K562 (cell line): Measurements from ENCODE around the gene NEMF. TPM values are rescaled to one million over a fixed set of nuclear protein-coding genes. Genes with fewer than 3 reads are reported as not detected.
A peak's percentile ranks its signal among the peaks of the same experiment; 100 is the strongest.
"Not testable (repeated sequence)": the region's sequence is repeated elsewhere in the genome, so short reads cannot be mapped to it uniquely, and the experiment has no call there.

Experiments used
- ATAC-seq: fragments of 200-7000 bp; cut with Tn5 transposase; 3 replicates; pipeline ENCODE4 v1.9.1; 2020; ENCODE audit warnings: moderate library complexity
- BruUV-seq: library from RNA; stranded (reverse); fragments of 400-500 nt; replicated peaks from 2 replicates; lab custom pipeline; 2021; lab: Mats Ljungman, UMichigan
- CTCF ChIA-PET: fragments of 300-600 bp; formaldehyde crosslinking; extraction: SDS; loops from one replicate; lab custom pipeline; 2021; ENCODE audit warnings: low intra/inter-chr PET ratio; lab: Yijun Ruan, JAX
- POLR2A ChIA-PET: fragments of 300-600, 350-650 bp; sonication (Branson Sonifier 250); formaldehyde crosslinking; extraction: SDS; loops from one replicate; lab custom pipeline; 2021; ENCODE audit warnings: antibody characterized with exemption, inconsistent platforms; lab: Yijun Ruan, JAX
- DNase-seq, 4 experiments: peaks; one replicate each; pipeline versions ENCODE4 v3.0.0 to v3.0.0-alpha.2; 2011 to 2018; ENCODE audit warnings: low spot score in 3 of 4, mixed read lengths in 3 of 4; ENCODE audit errors: extremely low read depth in 1 of 4
- FAIRE-seq: peaks from 2 replicates; lab custom pipeline; 2011; peaks lifted over from hg19 to GRCh38; lab: Jason Lieb, UNC
- H2AFZ ChIP-seq: 2 replicates; pipeline ENCODE4 v1.6.0; 2011; ENCODE audit warnings: low read depth, low read length, control low read depth, inconsistent platforms
- H3K27ac ChIP-seq: fragments of 200-600 bp; 3 replicates; pipeline ENCODE4 v1.8.0; 2011; ENCODE audit warnings: low read depth, mild to moderate bottlenecking, control low read depth, inconsistent platforms, low read length, moderate library complexity, mixed read lengths; ENCODE audit errors: extremely low read depth
- H3K27me3 ChIP-seq, 2 experiments: fragments of 300-600 bp in 1 of 2; 2 replicates in 1 of 2; 3 replicates in 1 of 2; pipeline versions ENCODE4 v1.6.0 to v1.8.0; 2011; ENCODE audit warnings: inconsistent platforms in 2 of 2, low read length in 2 of 2, mild to moderate bottlenecking in 1 of 2, mixed read lengths in 1 of 2, moderate library complexity in 1 of 2; ENCODE audit not compliant: control insufficient read depth in 2 of 2, insufficient read depth in 2 of 2
- H3K36me3 ChIP-seq: fragments of 300-600 bp; 3 replicates; pipeline ENCODE4 v1.8.0; 2011; ENCODE audit warnings: mild to moderate bottlenecking, low read length, inconsistent platforms; ENCODE audit not compliant: control insufficient read depth, insufficient read depth
- H3K4me1 ChIP-seq, 2 experiments: fragments of 200-600 bp in 1 of 2; replicated peaks in 1 of 2; 2 replicates in 1 of 2; 3 replicates in 1 of 2; pipeline versions ENCODE4 v1.5.1 to v1.8.0; 2011; ENCODE audit warnings: inconsistent platforms in 2 of 2, low read length in 2 of 2, mild to moderate bottlenecking in 1 of 2, mixed read lengths in 1 of 2, moderate library complexity in 1 of 2; ENCODE audit not compliant: control insufficient read depth in 2 of 2, insufficient read depth in 2 of 2
- H3K4me2 ChIP-seq: 2 replicates; pipeline ENCODE4 v1.6.1; 2011; ENCODE audit warnings: low read length, control low read depth, inconsistent platforms, mixed read lengths; ENCODE audit not compliant: insufficient read depth
- H3K4me3 ChIP-seq: fragments of 200-600 bp; sonication (generic), shearing (Covaris generic); 2 replicates; pipeline ENCODE4 v1.5.1; 2016; ENCODE audit warnings: control low read depth, inconsistent platforms
- H3K79me2 ChIP-seq: fragments of 200-600 bp; 3 replicates; pipeline ENCODE4 v1.8.0; 2011; ENCODE audit warnings: low read length, inconsistent platforms; ENCODE audit not compliant: control insufficient read depth, insufficient read depth
- H3K9ac ChIP-seq, 2 experiments: 2 replicates each; pipeline versions ENCODE4 v1.6.0 to v1.6.1; 2011; ENCODE audit warnings: low read depth in 2 of 2, low read length in 2 of 2, control low read depth in 1 of 2, inconsistent platforms in 1 of 2, mild to moderate bottlenecking in 1 of 2, mixed read lengths in 1 of 2; ENCODE audit not compliant: insufficient read depth in 1 of 2
- H3K9me1 ChIP-seq: one replicate; pipeline ENCODE4 v1.6.0; 2011; ENCODE audit warnings: inconsistent platforms, mild to moderate bottlenecking, low read length, moderate library complexity; ENCODE audit not compliant: control insufficient read depth, insufficient read depth
- H3K9me3 ChIP-seq: replicated peaks from 2 replicates; pipeline ENCODE4 v1.5.1; 2011; ENCODE audit warnings: low read depth, low read length, inconsistent platforms; ENCODE audit not compliant: control insufficient read depth, insufficient read depth
- H4K20me1 ChIP-seq: replicated peaks from 2 replicates; pipeline ENCODE4 v1.6.1; 2011; ENCODE audit warnings: low read length, inconsistent platforms, mixed read lengths; ENCODE audit not compliant: control insufficient read depth, insufficient read depth
- POLR2G ChIP-seq: fragments of 200-400 bp; formaldehyde crosslinking; IDR thresholded peaks from 2 replicates; pipeline ENCODE4 v1.6.1; 2017; ENCODE audit warnings: low read depth, mild to moderate bottlenecking, antibody characterized with exemption, low read length, moderate library complexity
- SREBF1 ChIP-seq: fragments of 150-350 bp; IDR thresholded peaks from 2 replicates; pipeline ENCODE4 v1.6.1; 2014; ENCODE audit warnings: antibody characterized with exemption, low read depth, low read length, borderline replicate concordance
- ZNF644 ChIP-seq: fragments of 200-800 bp; sonication (Bioruptor generic); IDR thresholded peaks from 2 replicates; pipeline ENCODE4 v1.6.1; 2016; ENCODE audit warnings: low read depth, missing genetic modification characterization, missing compliant biosample characterization
- WGBS: fragments of 100-300 bp; shearing (Covaris generic); methylation state at CpG from one replicate; pipeline ENCODE4 v1.1.6; 2016; ENCODE audit warnings: low coverage, mixed read lengths; ENCODE audit not compliant: insufficient coverage; ENCODE audit errors: missing lambda C conversion rate; 5-methylcytosine and 5-hydroxymethylcytosine counted together
- in situ Hi-C: fragments of 300-500 bp; cut with MboI; formaldehyde crosslinking; loops from 4 replicates; pipeline ENCODE4 v1.15.0; 2018; ENCODE audit warnings: inconsistent platforms, mixed read lengths
- intact Hi-C: fragments of 100-400 bp; cut with micrococcal nuclease; formaldehyde crosslinking; loops from 2 replicates; pipeline ENCODE4 v1.14.2; 2022
- polyA plus RNA-seq, 8 experiments: library from polyadenylated mRNA; depleted of rRNA in 4 of 8; stranded (reverse) in 5 of 8; unstranded in 3 of 8; fragments of >200 nt; fragmentation: Nextera tagmentation in 2 of 8; fragmentation: Illumina TruSeq in 1 of 8; extraction: Ambion mirVana in 2 of 8; extraction: Trizol in 1 of 8; gene quantifications; 2 replicates each; pipeline versions ENCODE4 v1.2.1 to v1.2.3, GENCODE V29; 2011 to 2014; ENCODE audit warnings: inconsistent platforms in 1 of 8, missing spikeins in 1 of 8
- total RNA-seq, 7 experiments: library from RNA; depleted of rRNA in 6 of 7; stranded (reverse); fragments of >200 nt in 6 of 7; fragmentation: Illumina TruSeq in 2 of 7; extraction: Trizol in 2 of 7; gene quantifications; 2 replicates each; pipeline versions ENCODE4 v1.2.1 to v1.2.3, GENCODE V29; 2011 to 2021; ENCODE audit warnings: low replicate concordance in 1 of 7

Gene NEMF
- total and polyA plus RNA-seq, 9 of the 15 experiments (the other 6 are each of a cell fraction or from before 2014, with no cell fraction given) = 38.8 to 94.4 (median 61.0) TPM

DNA sequence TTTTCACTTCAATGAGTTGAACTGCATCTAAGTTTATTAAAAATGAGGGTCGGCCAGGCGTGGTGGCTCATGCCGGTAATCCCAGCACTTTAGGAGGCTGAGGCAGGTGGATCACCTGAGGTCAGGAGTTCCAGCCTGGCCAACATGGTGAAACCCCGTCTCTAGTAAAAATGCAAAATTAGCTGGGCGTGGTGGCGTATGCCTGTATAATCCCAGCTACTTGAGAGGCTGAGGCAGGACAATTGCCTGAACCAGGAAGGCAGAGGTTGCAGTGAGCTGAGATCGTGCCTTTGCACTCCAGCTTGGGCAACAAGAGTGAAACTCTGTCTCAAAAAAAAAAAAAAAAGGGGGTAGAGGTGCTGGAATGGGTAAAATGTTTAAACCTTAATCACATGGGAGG is 71.5 kb downstream of the NEMF start:
- H3K4me2 ChIP-seq, H3K9me3 ChIP-seq, H3K27ac ChIP-seq, in situ Hi-C loops, DNase-seq, BruUV-seq, H3K4me3 ChIP-seq, FAIRE-seq, CTCF ChIA-PET, H2AFZ ChIP-seq, H3K79me2 ChIP-seq, H3K27me3 ChIP-seq, H3K9ac ChIP-seq, intact Hi-C loops, H3K9me1 ChIP-seq, H4K20me1 ChIP-seq, H3K4me1 ChIP-seq, ATAC-seq: not testable (repeated sequence)
- POLR2A ChIA-PET = interaction anchor here (0.6 to 4.8 kb wide), 2 partner anchors 11 to 23 kb away, joined by 3 to 31 read pairs; partner anchors contain the start of gene KLHDC2
- 97% methylated on average over 5 of the region's 7 CpGs for WGBS
- peaks cover 78% of the 10 kb centered on the region for H3K36me3 ChIP-seq

DNA sequence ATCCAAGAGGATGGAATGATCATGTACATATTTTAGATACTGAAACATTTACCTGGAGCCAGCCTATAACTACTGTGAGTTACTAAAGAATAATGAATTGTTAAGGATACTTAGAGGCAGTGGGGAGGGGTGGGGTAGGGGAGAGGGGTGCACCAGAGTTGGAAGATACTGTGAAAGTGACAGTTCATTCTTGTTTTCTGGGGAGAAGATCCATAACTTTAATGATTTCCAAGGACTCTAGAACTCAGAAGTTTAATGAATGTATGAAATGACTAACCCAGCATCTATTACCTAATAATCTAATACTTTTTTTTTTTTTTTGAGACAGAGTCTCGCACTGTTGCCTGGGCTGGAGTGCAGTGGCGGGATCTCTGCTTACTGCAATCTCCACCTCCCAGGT is 74.2 kb downstream of the NEMF start:
- H3K9me1 ChIP-seq = no peaks in the 10 kb centered on the region
- H4K20me1 ChIP-seq = no peaks in the 10 kb centered on the region
- CTCF ChIA-PET = no interaction called here
- H3K27me3 ChIP-seq = no peaks in the 10 kb centered on the region
- ATAC-seq (no peak), FAIRE-seq (no peak), DNase-seq (no peak)
- H3K79me2 ChIP-seq = no peaks in the 10 kb centered on the region
- no peak overlapping the region for H3K4me3 ChIP-seq
- H3K4me1 ChIP-seq = no peaks in the 10 kb centered on the region
- 93% methylated on average over 2 of the region's 2 CpGs for WGBS
- in situ Hi-C loops (no loop called here), intact Hi-C loops (no loop called here)
- POLR2A ChIA-PET = interaction anchor here (4.8 kb wide), 1 partner anchor 9 kb away, joined by 31 read pairs; the partner anchor contains the start of gene KLHDC2
- no TSS peak for BruUV-seq
- H3K27ac ChIP-seq = no peak overlapping the region
- no peak overlapping the region for H2AFZ ChIP-seq
- peaks cover 62% of the 10 kb centered on the region for H3K36me3 ChIP-seq
- no peak overlapping the region for H3K9ac ChIP-seq
- no peak for TF ChIP-seq SREBF1
- peak; percentile 12; the same call in 1 of the 2 replicates for TF ChIP-seq POLR2G
- TF ChIP-seq ZNF644 = no peak
- H3K9me3 ChIP-seq = no peaks in the 10 kb centered on the region
- no peak overlapping the region for H3K4me2 ChIP-seq
